HL-60 (cell line): ENCODE data around the gene IFIT1B.
"Not testable (repeated sequence)": the region's sequence is repeated elsewhere in the genome, so short reads cannot be mapped to it uniquely, and the experiment has no call there.

Experiments used
- DNase-seq, 2 experiments: peaks; one replicate each; pipeline ENCODE4 v3.0.0-alpha.2; 2010 to 2020; ENCODE audit warnings: low read depth in 1 of 2, low spot score in 1 of 2
- H3K27ac ChIP-seq: fragments of 250-450 bp; sonication (Bioruptor Pico); replicated peaks from 2 replicates; pipeline ENCODE4 v1.5.1; 2020; ENCODE audit warnings: mild to moderate bottlenecking, moderate library complexity
- H3K27me3 ChIP-seq: fragments of 250-450 bp; sonication (Bioruptor Pico); 2 replicates; pipeline ENCODE4 v1.5.1; 2021; ENCODE audit warnings: mild to moderate bottlenecking, moderate library complexity; ENCODE audit not compliant: insufficient read depth, poor library complexity, severe bottlenecking
- H3K4me3 ChIP-seq: replicated peaks from 2 replicates; pipeline ENCODE4 v1.5.1; 2011; ENCODE audit warnings: mild to moderate bottlenecking, control low read depth, low read length; ENCODE audit not compliant: insufficient read depth
- GABPA ChIP-seq: IDR thresholded peaks from 2 replicates; pipeline ENCODE4 v1.6.1; 2012; ENCODE audit warnings: low read depth
- POLR2AphosphoS5 ChIP-seq: IDR thresholded peaks from 2 replicates; pipeline ENCODE4 v1.6.1; 2012; ENCODE audit warnings: low read depth
- SPI1 ChIP-seq: IDR thresholded peaks from 2 replicates; pipeline ENCODE4 v1.6.1; 2012; ENCODE audit warnings: low read depth, mild to moderate bottlenecking, borderline replicate concordance
- TF ChIP-seq, protein P1 (sequence below): IDR thresholded peaks from one replicate; pipeline ENCODE4 v1.5.1; 2011; ENCODE audit warnings: low read length, control low read depth, inconsistent platforms; ENCODE audit not compliant: insufficient read depth
- TF ChIP-seq, protein P2 (sequence below): IDR thresholded peaks from 2 replicates; pipeline ENCODE4 v1.6.1; 2012; ENCODE audit warnings: low read depth; ENCODE audit not compliant: insufficient replicate concordance

The IFIT1B gene

DNA sequence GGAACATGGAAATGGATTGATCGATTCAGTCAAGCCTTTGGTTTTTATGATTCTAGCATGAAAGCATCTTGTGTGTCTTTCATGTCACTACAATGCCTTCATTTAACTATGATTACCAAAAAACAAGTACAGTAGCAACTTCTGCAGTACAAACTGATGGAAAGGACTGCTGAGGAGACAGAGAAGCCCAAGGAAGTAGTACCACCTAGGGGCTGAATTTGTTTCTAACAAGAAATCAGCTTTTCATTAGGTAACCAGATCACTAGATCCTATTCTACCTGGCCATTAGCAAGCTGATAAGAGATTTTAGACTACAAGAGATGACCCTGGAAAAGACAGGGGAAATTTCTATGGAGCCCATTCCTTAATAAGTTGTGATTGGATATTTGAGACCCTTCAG is 11.4 kb downstream of the IFIT1B start:
- no peaks in the 10 kb centered on the region for H3K27me3 ChIP-seq
- no peak overlapping the region for H3K27ac ChIP-seq
- no peak overlapping the region for H3K4me3 ChIP-seq
- no peak for TF ChIP-seq POLR2AphosphoS5
- TF ChIP-seq, protein P1, sequence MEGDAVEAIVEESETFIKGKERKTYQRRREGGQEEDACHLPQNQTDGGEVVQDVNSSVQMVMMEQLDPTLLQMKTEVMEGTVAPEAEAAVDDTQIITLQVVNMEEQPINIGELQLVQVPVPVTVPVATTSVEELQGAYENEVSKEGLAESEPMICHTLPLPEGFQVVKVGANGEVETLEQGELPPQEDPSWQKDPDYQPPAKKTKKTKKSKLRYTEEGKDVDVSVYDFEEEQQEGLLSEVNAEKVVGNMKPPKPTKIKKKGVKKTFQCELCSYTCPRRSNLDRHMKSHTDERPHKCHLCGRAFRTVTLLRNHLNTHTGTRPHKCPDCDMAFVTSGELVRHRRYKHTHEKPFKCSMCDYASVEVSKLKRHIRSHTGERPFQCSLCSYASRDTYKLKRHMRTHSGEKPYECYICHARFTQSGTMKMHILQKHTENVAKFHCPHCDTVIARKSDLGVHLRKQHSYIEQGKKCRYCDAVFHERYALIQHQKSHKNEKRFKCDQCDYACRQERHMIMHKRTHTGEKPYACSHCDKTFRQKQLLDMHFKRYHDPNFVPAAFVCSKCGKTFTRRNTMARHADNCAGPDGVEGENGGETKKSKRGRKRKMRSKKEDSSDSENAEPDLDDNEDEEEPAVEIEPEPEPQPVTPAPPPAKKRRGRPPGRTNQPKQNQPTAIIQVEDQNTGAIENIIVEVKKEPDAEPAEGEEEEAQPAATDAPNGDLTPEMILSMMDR: no peak
- TF ChIP-seq GABPA: no peak
- TF ChIP-seq SPI1: no peak
- TF ChIP-seq, protein P2, sequence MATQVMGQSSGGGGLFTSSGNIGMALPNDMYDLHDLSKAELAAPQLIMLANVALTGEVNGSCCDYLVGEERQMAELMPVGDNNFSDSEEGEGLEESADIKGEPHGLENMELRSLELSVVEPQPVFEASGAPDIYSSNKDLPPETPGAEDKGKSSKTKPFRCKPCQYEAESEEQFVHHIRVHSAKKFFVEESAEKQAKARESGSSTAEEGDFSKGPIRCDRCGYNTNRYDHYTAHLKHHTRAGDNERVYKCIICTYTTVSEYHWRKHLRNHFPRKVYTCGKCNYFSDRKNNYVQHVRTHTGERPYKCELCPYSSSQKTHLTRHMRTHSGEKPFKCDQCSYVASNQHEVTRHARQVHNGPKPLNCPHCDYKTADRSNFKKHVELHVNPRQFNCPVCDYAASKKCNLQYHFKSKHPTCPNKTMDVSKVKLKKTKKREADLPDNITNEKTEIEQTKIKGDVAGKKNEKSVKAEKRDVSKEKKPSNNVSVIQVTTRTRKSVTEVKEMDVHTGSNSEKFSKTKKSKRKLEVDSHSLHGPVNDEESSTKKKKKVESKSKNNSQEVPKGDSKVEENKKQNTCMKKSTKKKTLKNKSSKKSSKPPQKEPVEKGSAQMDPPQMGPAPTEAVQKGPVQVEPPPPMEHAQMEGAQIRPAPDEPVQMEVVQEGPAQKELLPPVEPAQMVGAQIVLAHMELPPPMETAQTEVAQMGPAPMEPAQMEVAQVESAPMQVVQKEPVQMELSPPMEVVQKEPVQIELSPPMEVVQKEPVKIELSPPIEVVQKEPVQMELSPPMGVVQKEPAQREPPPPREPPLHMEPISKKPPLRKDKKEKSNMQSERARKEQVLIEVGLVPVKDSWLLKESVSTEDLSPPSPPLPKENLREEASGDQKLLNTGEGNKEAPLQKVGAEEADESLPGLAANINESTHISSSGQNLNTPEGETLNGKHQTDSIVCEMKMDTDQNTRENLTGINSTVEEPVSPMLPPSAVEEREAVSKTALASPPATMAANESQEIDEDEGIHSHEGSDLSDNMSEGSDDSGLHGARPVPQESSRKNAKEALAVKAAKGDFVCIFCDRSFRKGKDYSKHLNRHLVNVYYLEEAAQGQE: no peak
- no peak for DNase-seq

DNA sequence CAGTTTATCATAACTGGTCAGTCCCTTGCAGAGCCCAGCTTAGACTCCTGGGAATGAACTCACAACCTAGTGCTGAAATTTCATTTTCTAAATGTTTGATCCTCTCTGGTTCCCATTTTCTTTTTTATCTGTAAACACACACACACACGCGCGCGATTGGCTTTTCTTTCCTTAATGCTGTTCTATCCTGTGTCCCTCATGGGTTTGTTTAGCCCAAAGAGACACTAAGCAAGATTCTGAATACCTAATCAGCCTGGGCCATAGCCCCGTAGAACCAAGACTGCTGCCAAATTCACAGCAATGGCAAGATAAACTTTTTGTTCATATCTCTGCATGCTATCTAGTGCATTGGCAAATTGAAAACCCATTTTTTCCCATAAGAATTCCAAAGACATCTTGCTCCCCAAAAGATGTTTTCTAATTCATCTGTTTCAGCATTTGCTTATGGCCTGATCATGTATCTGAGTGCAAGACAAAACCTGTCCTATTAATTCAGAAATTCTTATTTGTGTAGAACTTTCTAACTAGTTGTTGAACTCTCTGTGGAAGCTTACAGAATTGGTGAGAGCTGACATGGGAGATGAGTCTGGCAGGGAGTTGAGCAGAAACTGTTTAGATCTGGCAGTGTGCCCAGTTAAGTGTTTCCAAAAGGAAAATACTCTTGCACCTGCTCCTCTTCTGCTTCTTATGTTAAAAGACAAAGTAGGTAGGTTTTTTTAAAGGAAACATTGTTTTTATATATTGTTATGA is 12.8 kb downstream of the IFIT1B start:
- no peak for DNase-seq
- TF ChIP-seq, protein P1: no peak
- TF ChIP-seq POLR2AphosphoS5: no peak
- no peak for TF ChIP-seq GABPA
- TF ChIP-seq SPI1: no peak
- TF ChIP-seq, protein P2: no peak
- Histone ChIP-seq H3K4me3 (no peak overlapping the region), H3K27me3 (no peaks in the 10 kb centered on the region), H3K27ac (no peak overlapping the region)

DNA sequence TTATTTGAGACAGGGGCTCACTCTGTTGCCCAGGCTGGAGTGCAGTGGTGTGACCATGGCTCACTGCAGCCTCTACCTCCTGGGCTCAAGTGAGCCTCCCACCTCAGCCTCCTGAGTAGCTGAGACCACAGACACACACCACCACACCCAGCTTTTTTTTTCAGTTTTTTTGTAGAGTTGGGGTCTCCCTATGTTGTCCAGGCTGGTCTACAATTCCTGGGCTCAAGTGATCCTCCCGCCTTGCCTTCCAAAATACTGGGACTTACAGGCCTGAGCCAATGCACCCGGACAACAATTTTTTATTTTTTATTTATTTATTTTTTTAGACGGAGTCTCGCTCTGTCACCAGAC is 13.3 kb downstream of the IFIT1B start:
- not testable (repeated sequence) for H3K4me3 ChIP-seq, H3K27me3 ChIP-seq, DNase-seq, H3K27ac ChIP-seq

DNA sequence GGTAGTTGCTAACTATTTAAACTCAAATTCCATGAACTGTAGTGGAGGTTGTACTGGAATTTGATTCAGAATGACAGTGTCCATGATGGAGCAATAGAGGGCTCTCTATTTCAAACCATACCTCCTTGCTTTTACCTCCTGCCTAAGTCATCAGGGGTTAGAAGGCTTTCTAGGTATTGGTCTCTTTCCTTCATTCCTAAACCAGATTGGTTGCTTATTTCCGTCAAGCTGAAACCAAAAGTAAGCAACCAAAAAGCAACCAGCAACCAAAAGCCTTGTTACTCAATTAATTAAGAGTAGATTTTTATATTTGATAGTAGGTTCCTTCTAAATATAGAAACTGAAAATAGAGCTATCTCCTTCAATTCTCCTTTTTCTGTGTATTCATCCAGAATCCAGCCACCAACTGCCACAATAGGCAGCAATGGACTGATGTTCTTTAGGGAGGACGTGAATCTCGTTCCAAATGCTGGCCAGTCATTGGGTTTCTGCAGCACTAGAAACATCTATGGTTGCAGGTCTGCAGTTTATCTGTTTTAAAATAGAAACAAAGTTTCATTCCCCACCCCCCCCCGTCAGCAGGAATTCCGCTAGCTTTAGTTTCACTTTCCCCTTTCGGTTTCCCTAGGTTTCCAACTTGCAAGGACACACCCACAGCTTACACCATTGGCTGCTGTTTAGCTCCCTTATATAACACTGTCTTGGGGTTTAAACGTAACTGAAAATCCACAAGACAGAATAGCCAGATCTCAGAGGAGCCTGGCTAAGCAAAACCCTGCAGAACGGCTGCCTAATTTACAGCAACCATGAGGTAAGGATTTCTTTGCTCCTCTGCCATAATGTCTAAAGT is 14.3 kb downstream of the IFIT1B start, which contains the start of gene IFIT1:
IFIT1 (plus strand) TSS at position 717 of the 850 bp plus-strand sequence; CDS start at position 807, 90 bp downstream.
- no peaks in the 10 kb centered on the region for H3K27me3 ChIP-seq
- peak; percentile 28 to 38 for DNase-seq
- TF ChIP-seq POLR2AphosphoS5 (no peak), GABPA (no peak), SPI1 (no peak)
- TF ChIP-seq, protein P2: no peak
- TF ChIP-seq, protein P1: no peak
- peak within 1 kb of the TSS; percentile 38 for H3K27ac ChIP-seq
- peak within 1 kb of the TSS; percentile 51 for H3K4me3 ChIP-seq
